Measurements from ENCODE around the gene CGB1.

CGB1 gene

DNA sequence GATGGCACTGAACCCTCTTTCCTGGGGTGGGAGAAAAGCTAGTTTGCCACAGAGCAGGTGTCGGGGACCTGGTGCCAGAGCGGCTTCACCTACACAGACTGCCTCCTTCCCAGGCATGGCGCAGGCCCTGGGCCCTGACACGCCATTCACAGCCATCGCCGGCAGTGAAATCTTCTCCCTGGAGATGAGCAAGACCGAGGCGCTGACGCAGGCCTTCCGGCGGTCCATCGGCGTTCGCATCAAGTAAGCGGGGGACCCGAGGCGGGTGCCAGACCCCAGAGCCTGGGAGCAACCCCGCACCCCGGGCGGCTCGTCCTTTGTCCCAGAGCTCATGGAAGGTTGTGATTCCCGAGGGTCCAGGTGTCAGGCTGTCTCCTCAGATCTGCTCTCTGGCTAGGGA is 29.8 kb downstream of the CGB1 start:
- Mint-ChIP-seq H3K27me3 (no peaks in the 10 kb centered on the region), H3K27ac (no peak overlapping the region), H3K4me1 (no peaks in the 10 kb centered on the region), H3K36me3 (ENCODE audit: low read depth) (peaks cover 23% of the 10 kb centered on the region), H3K4me3 (no peak overlapping the region), H3K9me3 (no peaks in the 10 kb centered on the region)
- ATAC-seq (no peak), DNase-seq (no peak)

DNA sequence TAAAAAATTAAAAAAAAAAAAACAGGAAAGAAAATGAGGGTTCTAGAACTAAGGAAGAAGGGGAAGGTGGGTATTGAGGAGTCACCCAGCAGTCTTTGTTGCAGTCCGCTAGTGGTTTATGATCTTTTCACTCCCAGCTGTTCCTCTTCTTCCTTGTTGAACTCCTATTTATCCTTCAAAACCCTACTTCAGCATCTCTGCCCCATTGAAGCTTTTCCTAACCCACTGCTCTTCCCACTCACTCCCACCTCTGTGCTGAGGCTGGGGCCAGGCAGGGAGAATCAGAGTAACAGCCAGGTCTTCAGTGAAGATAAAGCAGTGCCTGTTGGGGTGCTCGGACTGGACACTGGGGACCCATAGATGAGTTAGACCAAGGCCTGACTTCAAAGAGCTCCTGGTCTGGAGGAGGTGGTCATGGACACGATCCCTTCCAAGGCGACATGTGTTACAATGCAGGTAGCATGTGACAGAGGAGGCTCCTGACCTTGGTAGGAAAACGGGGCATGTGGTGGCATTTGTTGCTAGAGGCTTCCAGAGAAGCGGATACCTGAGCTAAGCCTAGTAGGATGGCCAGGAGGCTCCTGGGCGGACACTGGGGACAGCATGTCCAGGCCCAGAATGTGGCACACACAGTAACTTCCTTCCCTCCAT is 31.6 kb downstream of the CGB1 start:
- Mint-ChIP-seq H3K4me1 (no peaks in the 10 kb centered on the region), H3K36me3 (ENCODE audit: low read depth) (peaks cover 21% of the 10 kb centered on the region), H3K9me3 (no peaks in the 10 kb centered on the region), H3K27ac (no peak overlapping the region), H3K27me3 (no peaks in the 10 kb centered on the region), H3K4me3 (no peak overlapping the region)
- DNase-seq = no peak
- ATAC-seq = no peak

DNA sequence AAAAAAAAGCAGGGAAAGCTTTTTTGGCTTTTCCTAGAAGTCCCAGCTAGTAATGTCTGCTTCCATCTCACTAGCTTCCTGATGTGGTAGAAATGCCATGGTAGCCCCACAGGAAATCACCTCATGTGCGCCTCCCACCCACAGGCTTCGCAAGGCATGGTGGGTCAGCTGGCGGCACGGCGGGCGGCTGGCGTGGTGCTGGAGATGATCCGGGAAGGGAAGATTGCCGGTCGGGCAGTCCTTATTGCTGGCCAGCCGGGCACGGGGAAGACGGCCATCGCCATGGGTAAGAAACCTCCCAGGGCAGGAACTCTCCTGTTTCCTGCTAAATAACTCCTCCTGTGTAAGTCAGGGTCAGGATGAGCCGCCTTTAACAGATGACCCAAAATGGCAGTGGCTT is 32.6 kb downstream of the CGB1 start:
- no peak for ATAC-seq
- Mint-ChIP-seq H3K27me3 (no peaks in the 10 kb centered on the region), H3K9me3 (no peaks in the 10 kb centered on the region), H3K27ac (no peak overlapping the region), H3K36me3 (ENCODE audit: low read depth) (peaks cover 28% of the 10 kb centered on the region), H3K4me3 (no peak overlapping the region), H3K4me1 (no peaks in the 10 kb centered on the region)
- no peak for DNase-seq

DNA sequence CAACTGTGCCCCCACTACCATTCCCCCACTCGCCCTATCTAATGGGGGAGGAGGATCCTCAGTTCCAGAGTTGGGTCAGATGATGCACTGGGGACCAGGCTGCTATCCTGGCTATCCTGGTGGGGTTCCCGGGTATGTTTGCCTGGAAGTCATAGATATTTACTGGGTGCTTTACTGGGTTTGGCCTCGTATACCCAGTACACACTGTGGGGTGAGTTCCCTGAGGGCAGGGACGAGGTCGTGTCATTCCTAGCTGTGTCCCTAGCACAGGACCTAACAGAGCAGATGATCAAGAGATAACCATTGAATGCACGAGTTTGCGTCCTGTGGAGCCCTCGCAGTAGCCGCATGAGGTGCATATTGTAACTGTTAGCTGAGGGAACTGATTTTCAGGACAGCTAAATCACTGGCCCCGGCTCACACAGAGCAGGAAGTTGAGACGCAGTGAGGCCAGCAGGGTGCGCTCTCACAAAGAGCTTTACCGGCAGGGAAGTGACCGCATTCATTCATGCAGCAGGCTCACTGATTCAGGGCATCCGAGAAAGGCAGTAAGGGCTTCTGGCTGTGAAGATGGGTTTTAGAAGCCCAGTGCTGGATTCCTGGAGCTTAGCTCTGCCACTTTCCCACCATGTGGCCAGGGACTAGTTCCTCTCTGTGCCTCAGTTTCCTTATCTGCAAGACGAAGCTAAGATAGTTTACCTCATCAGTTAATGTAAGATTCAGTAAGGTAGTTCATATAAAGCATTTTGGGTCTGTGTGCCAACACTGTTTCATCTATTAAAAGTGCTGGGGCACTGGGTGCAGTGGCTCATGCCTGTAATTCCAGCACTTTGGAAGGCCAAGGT is 37.0 kb downstream of the CGB1 start:
- Mint-ChIP-seq H3K27me3 (no peaks in the 10 kb centered on the region), H3K27ac (no peak overlapping the region), H3K9me3 (no peaks in the 10 kb centered on the region), H3K4me3 (no peak overlapping the region), H3K4me1 (peaks cover 11% of the 10 kb centered on the region), H3K36me3 (ENCODE audit: low read depth) (peaks cover 23% of the 10 kb centered on the region)
- DNase-seq = peak; percentile 68
- peak; percentile 63 for ATAC-seq

DNA sequence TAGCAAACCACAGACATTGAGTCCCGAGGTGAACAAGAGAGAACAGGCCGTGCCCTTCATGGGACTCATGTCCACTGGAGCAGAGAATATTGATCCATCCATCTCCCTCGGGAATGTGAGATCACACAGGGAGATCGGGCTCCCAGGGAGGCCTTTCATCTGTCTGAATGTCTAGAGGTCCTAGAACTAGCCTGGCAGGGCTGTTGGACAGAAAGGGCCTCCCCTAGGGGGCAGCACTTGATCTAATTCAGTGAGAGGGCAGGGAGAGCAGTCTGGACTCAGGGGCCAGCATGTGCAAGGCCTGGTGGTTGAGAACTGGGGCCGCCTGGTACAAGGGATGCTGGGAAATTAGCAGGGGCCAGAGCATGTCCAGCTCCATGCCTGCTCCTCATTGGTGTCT is 38.7 kb downstream of the CGB1 start:
- Mint-ChIP-seq H3K9me3 (no peaks in the 10 kb centered on the region), H3K4me3 (no peak overlapping the region), H3K27me3 (no peaks in the 10 kb centered on the region), H3K4me1 (peaks cover 21% of the 10 kb centered on the region), H3K27ac (no peak overlapping the region), H3K36me3 (ENCODE audit: low read depth) (peaks cover 28% of the 10 kb centered on the region)
- DNase-seq = peak; percentile 71
- no peak for ATAC-seq

DNA sequence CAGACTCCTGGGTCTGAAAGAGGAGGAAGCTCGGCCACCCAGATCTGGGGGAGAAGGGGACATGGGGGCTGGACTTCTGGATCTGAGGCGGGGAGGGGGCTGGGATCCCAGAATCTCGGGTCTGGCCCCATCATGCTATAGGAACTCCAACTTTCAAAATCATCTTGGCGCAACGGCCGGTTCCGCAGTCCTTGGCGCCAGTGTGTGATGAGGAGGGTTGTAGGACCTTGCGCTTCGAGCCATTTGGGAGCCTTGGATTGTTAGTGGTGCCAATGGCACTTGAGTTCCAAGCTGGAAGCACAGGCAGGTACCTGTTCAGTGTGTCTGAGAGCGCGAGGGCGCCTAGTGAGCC is 42.7 kb downstream of the CGB1 start:
- H3K27ac Mint-ChIP-seq = peak overlapping the region; percentile 99
- peak overlapping the region; percentile 98 for H3K4me3 Mint-ChIP-seq
- no peak for DNase-seq
- H3K4me1 Mint-ChIP-seq = peaks cover 35% of the 10 kb centered on the region
- H3K9me3 Mint-ChIP-seq = no peaks in the 10 kb centered on the region
- H3K36me3 Mint-ChIP-seq (ENCODE audit: low read depth) = peaks cover 20% of the 10 kb centered on the region
- ATAC-seq = no peak
- H3K27me3 Mint-ChIP-seq = no peaks in the 10 kb centered on the region

DNA sequence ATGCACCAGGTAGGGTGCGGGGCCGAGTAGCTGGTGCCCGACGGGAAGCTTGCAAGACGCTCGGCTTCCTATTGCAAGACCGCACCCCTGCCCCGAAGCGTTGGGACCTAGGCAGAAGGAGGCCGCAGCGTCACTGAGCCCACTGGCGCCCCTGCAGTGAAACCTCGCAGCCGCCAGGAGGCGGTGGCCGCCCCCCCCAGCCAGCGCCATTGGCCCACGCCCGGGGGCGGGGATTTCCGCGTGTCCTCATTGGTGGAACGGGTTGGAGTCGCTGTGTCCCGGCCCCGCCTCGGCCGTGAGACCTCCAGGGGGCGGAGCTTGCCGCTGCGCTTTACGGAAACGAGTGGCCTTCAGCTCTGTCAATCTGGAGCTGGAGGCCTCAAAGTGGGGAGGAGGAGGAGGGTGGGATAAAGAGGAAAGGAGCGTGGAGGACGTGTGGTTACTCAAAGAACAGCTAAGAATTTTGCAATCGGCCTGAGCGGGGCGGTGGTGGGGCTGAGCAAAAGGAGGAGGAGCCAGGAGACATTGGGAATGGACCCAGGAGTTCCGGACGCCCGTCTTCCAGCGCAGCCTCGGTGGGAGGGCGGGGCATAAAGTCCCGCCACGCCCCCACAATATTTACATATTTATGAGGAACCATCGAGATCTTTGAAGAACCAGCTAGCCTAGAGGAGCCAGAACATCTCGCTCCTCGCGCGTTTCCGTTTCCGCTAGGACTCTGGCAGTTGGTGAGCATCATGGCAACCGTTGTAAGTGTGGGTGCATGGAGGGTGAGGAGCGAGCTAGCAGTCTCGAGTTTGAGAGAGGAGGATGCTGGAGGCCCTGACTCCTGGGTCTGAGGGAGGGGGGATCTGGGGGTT is 43.3 kb downstream of the CGB1 start, which contains the start of the genes GYS1 and RUVBL2:
Gene GYS1 (minus strand): TSS at position 135 of the 860 bp plus-strand sequence. CDS start 197 bp downstream, outside the sequence.
Gene RUVBL2 (plus strand): TSS at position 713 of the 860 bp plus-strand sequence. CDS start 25 bp downstream, at position 738.
- Mint-ChIP-seq H3K9me3 (no peaks in the 10 kb centered on the region), H3K27ac (peak within 1 kb of the TSS; percentile 99), H3K27me3 (no peaks in the 10 kb centered on the region), H3K36me3 (ENCODE audit: low read depth) (peaks cover 26% of the 10 kb centered on the region), H3K4me1 (peaks cover 39% of the 10 kb centered on the region), H3K4me3 (peak within 1 kb of the TSS; percentile 98)
- DNase-seq (peak; percentile 99), ATAC-seq (peak; percentile 95)

DNA sequence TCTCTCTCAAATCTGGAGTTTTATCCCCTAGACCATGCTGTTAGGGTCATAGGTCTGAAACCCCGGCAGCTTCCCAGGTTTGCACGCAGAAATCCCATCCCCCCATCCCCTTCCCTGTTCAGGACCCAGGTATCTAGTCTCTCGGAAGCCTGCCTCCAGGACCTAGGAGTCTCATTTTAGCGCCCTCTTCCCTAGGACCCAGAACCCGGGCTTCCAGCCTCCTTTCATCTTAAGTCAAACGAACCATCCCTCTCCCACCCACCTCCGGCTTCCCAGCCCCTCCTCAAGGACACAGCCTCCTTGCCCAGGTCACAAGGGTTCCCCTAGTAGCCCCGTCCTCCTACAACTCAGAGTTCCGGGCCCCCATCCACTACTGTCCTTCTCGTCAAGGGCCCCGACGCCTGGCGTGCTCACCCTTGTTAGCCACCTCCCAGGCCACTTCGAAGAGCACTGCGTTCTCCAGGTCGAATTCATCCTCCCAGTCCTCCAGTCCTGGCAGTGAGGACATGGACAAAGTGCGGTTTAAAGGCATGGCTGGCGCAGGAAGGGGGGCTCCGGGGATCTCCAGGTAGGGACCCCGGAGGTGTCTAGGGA is 44.0 kb downstream of the CGB1 start:
- Mint-ChIP-seq H3K4me3 (peak overlapping the region; percentile 98), H3K4me1 (peaks cover 46% of the 10 kb centered on the region), H3K27ac (peak overlapping the region; percentile 91), H3K27me3 (no peaks in the 10 kb centered on the region), H3K36me3 (ENCODE audit: low read depth) (peaks cover 29% of the 10 kb centered on the region), H3K9me3 (no peaks in the 10 kb centered on the region)
- ATAC-seq = no peak
- no peak for DNase-seq

DNA sequence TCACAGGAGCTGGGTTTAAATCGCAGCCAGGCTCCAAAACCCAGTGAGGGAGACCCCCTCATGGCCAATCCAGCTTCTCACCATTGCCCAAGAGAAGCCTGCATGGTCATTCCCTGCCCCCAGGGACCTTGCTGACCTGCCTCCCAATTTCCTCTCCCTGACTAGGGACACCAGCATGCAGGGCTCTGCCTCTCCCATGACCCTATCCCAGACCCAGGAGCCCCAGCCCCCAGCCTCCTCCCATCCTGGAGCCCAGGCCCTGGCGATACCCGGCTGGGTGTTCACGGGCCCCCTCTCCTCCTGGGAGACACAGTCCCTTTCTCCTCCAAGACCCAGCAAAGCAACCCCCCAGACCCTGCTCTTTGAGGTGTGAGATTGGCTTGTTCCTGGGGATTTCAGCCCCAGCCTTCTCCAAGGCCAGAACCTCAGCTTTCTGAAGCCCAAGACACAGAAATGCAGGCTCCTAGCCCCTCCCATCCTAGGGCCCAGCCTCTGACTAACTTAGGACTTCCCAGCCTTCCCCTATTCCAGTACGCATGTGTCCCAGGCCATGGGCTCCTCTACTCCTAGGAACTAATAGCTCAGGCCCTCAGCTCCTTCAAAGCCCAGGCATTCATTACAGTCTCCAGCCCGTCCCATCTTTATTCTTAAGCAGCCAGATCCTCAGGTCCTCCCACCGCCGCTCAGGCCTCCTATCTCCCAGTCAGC is 44.7 kb downstream of the CGB1 start:
- H3K4me1 Mint-ChIP-seq = peaks cover 52% of the 10 kb centered on the region
- DNase-seq (no peak), ATAC-seq (no peak)
- no peaks in the 10 kb centered on the region for H3K27me3 Mint-ChIP-seq
- peak overlapping the region; percentile 98 for H3K4me3 Mint-ChIP-seq
- H3K27ac Mint-ChIP-seq = peak overlapping the region; percentile 91
- H3K36me3 Mint-ChIP-seq (ENCODE audit: low read depth) = peaks cover 30% of the 10 kb centered on the region
- H3K9me3 Mint-ChIP-seq = no peaks in the 10 kb centered on the region

DNA sequence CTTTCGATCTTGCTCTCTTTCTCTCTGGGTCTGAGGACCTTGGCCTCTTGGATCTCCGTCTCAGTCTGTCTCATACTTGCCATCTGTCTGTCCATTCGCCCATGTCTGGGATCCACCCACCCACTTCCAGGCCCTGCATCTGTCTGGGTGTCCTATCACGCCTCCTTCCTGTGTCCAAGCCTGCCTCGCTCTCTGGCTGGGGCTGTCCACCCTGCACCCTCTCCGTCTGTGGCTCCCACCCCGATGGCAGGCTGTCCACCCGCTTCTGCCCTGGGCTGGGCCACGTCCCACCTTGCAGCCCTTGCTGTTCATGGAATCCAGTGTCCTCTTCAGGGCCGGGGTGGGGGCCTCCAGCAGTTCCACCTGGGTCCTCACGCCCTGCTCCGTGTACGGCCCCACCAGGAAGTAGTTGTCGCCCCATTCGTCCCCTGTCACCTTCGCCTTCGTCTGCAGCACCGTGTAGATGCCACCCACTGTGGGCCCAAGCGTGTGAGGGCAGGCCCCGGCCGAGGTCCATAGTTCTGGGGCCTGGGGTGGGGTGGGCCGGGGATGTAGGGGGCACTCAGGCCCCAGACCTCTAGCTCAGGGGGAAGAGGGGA is 45.6 kb downstream of the CGB1 start:
- Mint-ChIP-seq H3K9me3 (no peaks in the 10 kb centered on the region), H3K36me3 (ENCODE audit: low read depth) (peaks cover 30% of the 10 kb centered on the region), H3K4me1 (peaks cover 55% of the 10 kb centered on the region), H3K27ac (peak overlapping the region; percentile 22), H3K27me3 (no peaks in the 10 kb centered on the region), H3K4me3 (no peak overlapping the region)
- ATAC-seq (no peak), DNase-seq (no peak)

DNA sequence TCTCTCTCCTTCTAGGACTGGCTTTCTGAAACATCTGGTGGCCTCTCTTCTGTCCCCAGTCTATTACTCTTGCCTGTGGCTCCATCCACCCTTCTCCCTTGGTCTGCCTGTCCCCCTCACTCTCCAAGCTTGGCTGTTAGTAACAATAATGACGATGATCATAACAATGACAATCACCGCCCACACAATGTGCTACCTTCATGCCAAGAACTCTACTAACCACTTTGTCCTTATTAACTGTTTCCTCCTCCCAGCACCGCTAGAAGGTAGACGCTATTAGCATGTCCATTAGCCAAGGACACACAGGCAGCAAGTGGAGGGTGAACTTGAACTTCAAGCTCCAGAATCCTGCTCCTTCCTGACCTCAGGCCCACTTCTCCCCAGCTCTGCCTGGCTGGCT is 46.3 kb downstream of the CGB1 start:
- no peak for ATAC-seq
- Mint-ChIP-seq H3K4me3 (no peak overlapping the region), H3K27ac (peak overlapping the region; percentile 23), H3K36me3 (ENCODE audit: low read depth) (peaks cover 30% of the 10 kb centered on the region), H3K4me1 (peaks cover 52% of the 10 kb centered on the region), H3K9me3 (no peaks in the 10 kb centered on the region), H3K27me3 (no peaks in the 10 kb centered on the region)
- DNase-seq = no peak

DNA sequence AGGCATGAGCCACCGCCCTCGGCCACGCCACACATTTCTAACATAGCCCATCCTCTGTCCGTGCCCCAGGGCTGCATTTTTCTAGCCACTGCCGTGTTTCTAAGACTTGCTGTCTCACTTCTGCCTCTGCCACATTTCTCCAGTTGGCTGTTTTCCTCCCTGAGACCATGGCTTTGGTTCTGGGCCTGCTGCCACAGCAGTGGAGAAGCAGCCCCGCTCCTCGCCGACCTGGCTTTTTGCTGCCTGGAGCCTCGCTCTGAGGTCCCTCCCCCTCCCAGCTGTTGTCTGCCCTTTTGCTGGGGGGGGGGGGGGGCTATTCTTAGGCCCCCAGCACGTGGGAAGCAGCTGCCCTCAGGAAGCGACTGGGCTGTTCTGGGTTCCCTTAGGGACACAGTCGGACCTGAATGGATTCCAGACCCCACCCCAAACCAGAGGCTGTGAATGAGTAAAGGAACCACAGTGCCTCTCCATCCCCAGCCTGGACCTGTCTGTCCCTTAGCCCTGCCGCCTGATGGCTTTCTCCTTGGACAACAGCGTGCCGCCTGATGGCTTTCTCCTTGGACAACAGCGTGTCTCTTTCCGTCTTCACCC is 46.9 kb downstream of the CGB1 start:
- Mint-ChIP-seq H3K27me3 (no peaks in the 10 kb centered on the region), H3K4me1 (peaks cover 47% of the 10 kb centered on the region), H3K4me3 (no peak overlapping the region), H3K9me3 (no peaks in the 10 kb centered on the region), H3K27ac (no peak overlapping the region), H3K36me3 (ENCODE audit: low read depth) (peaks cover 32% of the 10 kb centered on the region)
- DNase-seq (no peak), ATAC-seq (no peak)

DNA sequence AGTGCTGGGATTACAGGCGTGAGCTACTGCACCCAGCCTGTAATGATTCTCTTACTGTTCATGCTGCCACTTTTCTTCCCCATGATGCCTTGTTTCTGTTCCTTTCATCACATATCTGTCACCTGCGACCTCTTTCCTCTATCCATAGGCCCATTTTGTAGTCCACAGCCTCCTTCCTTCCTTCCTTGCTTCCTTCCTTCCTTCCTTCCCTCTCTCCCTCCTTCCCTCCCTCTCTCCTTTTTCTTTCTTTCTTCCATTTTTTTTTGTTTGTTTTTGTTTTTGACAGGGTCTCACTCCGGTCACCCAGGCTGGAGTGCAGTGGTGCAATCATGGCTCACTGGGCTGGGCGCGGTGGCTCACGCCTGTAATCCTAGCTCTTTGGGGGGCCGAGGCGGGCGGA is 47.8 kb downstream of the CGB1 start:
- no peak for ATAC-seq
- Mint-ChIP-seq H3K4me3 (no peak overlapping the region), H3K4me1 (peaks cover 39% of the 10 kb centered on the region), H3K27me3 (no peaks in the 10 kb centered on the region), H3K9me3 (no peaks in the 10 kb centered on the region), H3K27ac (peak overlapping the region; percentile 77), H3K36me3 (ENCODE audit: low read depth) (peaks cover 28% of the 10 kb centered on the region)
- DNase-seq = no peak

All from activated naive CD8-positive, alpha-beta T cell treated with anti-CD3 and anti-CD28 coated beads, Interleukin-2, amount 50 U/mL, for 24 hours (primary cell).